Measurements from ENCODE around the gene UBE2R2. TPM values are rescaled to one million over a fixed set of nuclear protein-coding genes. Genes with fewer than 3 reads are reported as not detected.
"Not testable (repeated sequence)": the region's sequence is repeated elsewhere in the genome, so short reads cannot be mapped to it uniquely, and the experiment has no call there.

The UBE2R2 gene
- total RNA-seq, 1 donor from 2014 or later, result 90.1 TPM

DNA sequence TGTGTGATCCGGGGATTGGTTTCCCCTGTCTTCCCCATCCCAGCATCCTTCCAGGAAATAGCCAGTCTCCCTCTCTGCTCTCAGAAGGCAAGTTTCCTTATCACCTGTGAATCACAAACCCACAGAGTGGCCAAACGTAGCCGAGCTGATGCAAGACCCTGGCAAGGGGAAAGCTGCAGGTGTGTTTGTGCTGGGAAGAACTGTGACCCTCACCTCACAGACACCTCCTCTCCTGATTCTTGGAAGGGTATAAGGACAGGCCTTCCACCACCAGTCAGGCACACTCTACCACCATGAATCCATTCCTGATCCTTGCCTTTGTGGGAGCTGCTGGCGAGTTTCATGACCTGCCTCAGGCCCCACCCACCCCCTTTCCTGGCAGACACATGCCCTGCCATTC, 21.7 kb upstream of the UBE2R2 start, which contains the start of gene PRSS3:
TSS of gene PRSS3 (plus strand) at position 281 of the 400 bp plus-strand sequence. CDS start at position 294, 13 bp downstream.
- no peak for TF ChIP-seq CTCF (IDR thresholded peaks at IDR 0.05; ENCODE audit: partially characterized antibody, unreplicated experiment)
- peaks cover 11% of the 10 kb centered on the region for H3K36me3 Mint-ChIP-seq (ENCODE audit: unreplicated experiment)
- H3K4me1 Mint-ChIP-seq (ENCODE audit: low read depth, unreplicated experiment), result peaks cover 2% of the 10 kb centered on the region
- no peak for DNase-seq
- no peak within 1 kb of the TSS for H3K27ac Mint-ChIP-seq (ENCODE audit: unreplicated experiment)
- H3K4me3 Mint-ChIP-seq (ENCODE audit: unreplicated experiment), result no peak within 1 kb of the TSS
- H3K9me3 Mint-ChIP-seq (ENCODE audit: unreplicated experiment), result peaks cover 6% of the 10 kb centered on the region
- peaks cover 7% of the 10 kb centered on the region for H3K27me3 Mint-ChIP-seq (ENCODE audit: unreplicated experiment)

GRCh38 chr9:33795819-33796218, 21.1 kb upstream of the UBE2R2 start:
- no peak overlapping the region for H3K4me3 Mint-ChIP-seq (ENCODE audit: unreplicated experiment)
- peaks cover 7% of the 10 kb centered on the region for H3K27me3 Mint-ChIP-seq (ENCODE audit: unreplicated experiment)
- H3K4me1 Mint-ChIP-seq (ENCODE audit: low read depth, unreplicated experiment), result peaks cover 8% of the 10 kb centered on the region
- H3K9me3 Mint-ChIP-seq (ENCODE audit: unreplicated experiment), result peaks cover 6% of the 10 kb centered on the region
- DNase-seq, result no peak
- peaks cover 11% of the 10 kb centered on the region for H3K36me3 Mint-ChIP-seq (ENCODE audit: unreplicated experiment)
- no peak for TF ChIP-seq CTCF (IDR thresholded peaks at IDR 0.05; ENCODE audit: partially characterized antibody, unreplicated experiment)
- H3K27ac Mint-ChIP-seq (ENCODE audit: unreplicated experiment), result no peak overlapping the region

- not testable (repeated sequence) for DNase-seq; H3K9me3 Mint-ChIP-seq (ENCODE audit: unreplicated experiment); H3K4me1 Mint-ChIP-seq (ENCODE audit: low read depth, unreplicated experiment); H3K27me3 Mint-ChIP-seq (ENCODE audit: unreplicated experiment); H3K4me3 Mint-ChIP-seq (ENCODE audit: unreplicated experiment); H3K27ac Mint-ChIP-seq (ENCODE audit: unreplicated experiment)
- H3K36me3 Mint-ChIP-seq (ENCODE audit: unreplicated experiment), result peaks cover 11% of the 10 kb centered on the region
These were observed 20.3 kb upstream of the UBE2R2 start for GRCh38 chr9:33796679-33797078.

- H3K36me3 Mint-ChIP-seq (ENCODE audit: unreplicated experiment), result peaks cover 11% of the 10 kb centered on the region
- TF ChIP-seq CTCF (IDR thresholded peaks at IDR 0.05; ENCODE audit: partially characterized antibody, unreplicated experiment), result no peak
- H3K27ac Mint-ChIP-seq (ENCODE audit: unreplicated experiment), result no peak overlapping the region
- peaks cover 5% of the 10 kb centered on the region for H3K27me3 Mint-ChIP-seq (ENCODE audit: unreplicated experiment)
- no peak for DNase-seq
- H3K4me1 Mint-ChIP-seq (ENCODE audit: low read depth, unreplicated experiment), result peaks cover 8% of the 10 kb centered on the region
- no peak overlapping the region for H3K4me3 Mint-ChIP-seq (ENCODE audit: unreplicated experiment)
- H3K9me3 Mint-ChIP-seq (ENCODE audit: unreplicated experiment), result peaks cover 6% of the 10 kb centered on the region
These were observed 19.1 kb upstream of the UBE2R2 start for GRCh38 chr9:33797837-33798236.

DNA sequence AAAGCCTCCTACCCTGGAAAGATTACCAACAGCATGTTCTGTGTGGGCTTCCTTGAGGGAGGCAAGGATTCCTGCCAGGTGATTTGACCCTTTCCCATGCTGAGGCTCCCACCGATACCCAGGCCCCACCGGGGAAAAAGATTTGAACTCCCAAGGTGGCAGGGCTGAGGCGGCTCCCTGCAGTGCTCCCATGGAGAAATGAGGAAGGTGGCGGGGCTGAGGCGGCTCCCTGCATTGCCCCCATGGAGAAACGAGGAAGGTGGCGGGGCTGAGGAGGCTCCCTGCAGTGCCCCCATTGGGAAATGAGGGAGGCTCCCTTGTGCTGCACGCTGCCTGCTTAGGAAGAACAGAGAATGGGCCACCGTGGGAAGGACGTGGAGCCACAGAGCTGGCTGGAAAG, 18.4 kb upstream of the UBE2R2 start:
- peaks cover 5% of the 10 kb centered on the region for H3K27me3 Mint-ChIP-seq (ENCODE audit: unreplicated experiment)
- DNase-seq, result no peak
- peaks cover 8% of the 10 kb centered on the region for H3K4me1 Mint-ChIP-seq (ENCODE audit: low read depth, unreplicated experiment)
- H3K27ac Mint-ChIP-seq (ENCODE audit: unreplicated experiment), result no peak overlapping the region
- H3K9me3 Mint-ChIP-seq (ENCODE audit: unreplicated experiment), result peaks cover 6% of the 10 kb centered on the region
- H3K4me3 Mint-ChIP-seq (ENCODE audit: unreplicated experiment), result no peak overlapping the region
- no peak for TF ChIP-seq CTCF (IDR thresholded peaks at IDR 0.05; ENCODE audit: partially characterized antibody, unreplicated experiment)
- peaks cover 11% of the 10 kb centered on the region for H3K36me3 Mint-ChIP-seq (ENCODE audit: unreplicated experiment)
